Nephron (organoid): ENCODE results near the gene NWD2.

ENCODE experiments used
- H3K27ac Mint-ChIP-seq, 3 experiments: 2 replicates each; pipeline ENCODE4 v1.8.0; 2020; ENCODE audit warnings: mixed read lengths in 3 of 3, mild to moderate bottlenecking in 2 of 3, moderate library complexity in 1 of 3
- H3K27me3 Mint-ChIP-seq: 2 replicates; pipeline ENCODE4 v1.8.0; 2021; ENCODE audit warnings: low read depth, mild to moderate bottlenecking, moderate library complexity, mixed read lengths
- H3K36me3 Mint-ChIP-seq: 2 replicates; pipeline ENCODE4 v1.8.0; 2020; ENCODE audit warnings: low read depth, mixed read lengths
- H3K4me1 Mint-ChIP-seq: 2 replicates; pipeline ENCODE4 v1.8.0; 2020; ENCODE audit warnings: mixed read lengths
- H3K4me3 Mint-ChIP-seq, 3 experiments: 2 replicates each; pipeline ENCODE4 v1.8.0; 2020; ENCODE audit warnings: mild to moderate bottlenecking in 3 of 3, mixed read lengths in 3 of 3, moderate library complexity in 2 of 3
- H3K9me3 Mint-ChIP-seq: 2 replicates; pipeline ENCODE4 v1.8.0; 2020; ENCODE audit warnings: mixed read lengths
- CTCF ChIP-seq, 3 experiments: fragments of 200-600 bp; sonication (generic); IDR thresholded peaks; one replicate each; pipeline ENCODE4 v1.5.0; 2021; ENCODE audit warnings: antibody characterized with exemption in 3 of 3; ENCODE audit not compliant: unreplicated experiment in 3 of 3

NWD2 gene

GRCh38 chr4:37453281-37453998 is 208.9 kb downstream of the NWD2 start:
- Mint-ChIP-seq H3K27me3 (peaks cover 60% of the 10 kb centered on the region), H3K27ac (peak overlapping the region; percentile 18 to 88 (median 85)), H3K9me3 (no peaks in the 10 kb centered on the region), H3K4me3 (peak overlapping the region; percentile 83 to 92 (median 86)), H3K36me3 (no peaks in the 10 kb centered on the region), H3K4me1 (peaks cover 10% of the 10 kb centered on the region)
- peak in 1 of 3 experiments; percentile 7 for TF ChIP-seq CTCF (IDR thresholded peaks at IDR 0.05; ENCODE audit: unreplicated experiment in 3 of 3)

DNA sequence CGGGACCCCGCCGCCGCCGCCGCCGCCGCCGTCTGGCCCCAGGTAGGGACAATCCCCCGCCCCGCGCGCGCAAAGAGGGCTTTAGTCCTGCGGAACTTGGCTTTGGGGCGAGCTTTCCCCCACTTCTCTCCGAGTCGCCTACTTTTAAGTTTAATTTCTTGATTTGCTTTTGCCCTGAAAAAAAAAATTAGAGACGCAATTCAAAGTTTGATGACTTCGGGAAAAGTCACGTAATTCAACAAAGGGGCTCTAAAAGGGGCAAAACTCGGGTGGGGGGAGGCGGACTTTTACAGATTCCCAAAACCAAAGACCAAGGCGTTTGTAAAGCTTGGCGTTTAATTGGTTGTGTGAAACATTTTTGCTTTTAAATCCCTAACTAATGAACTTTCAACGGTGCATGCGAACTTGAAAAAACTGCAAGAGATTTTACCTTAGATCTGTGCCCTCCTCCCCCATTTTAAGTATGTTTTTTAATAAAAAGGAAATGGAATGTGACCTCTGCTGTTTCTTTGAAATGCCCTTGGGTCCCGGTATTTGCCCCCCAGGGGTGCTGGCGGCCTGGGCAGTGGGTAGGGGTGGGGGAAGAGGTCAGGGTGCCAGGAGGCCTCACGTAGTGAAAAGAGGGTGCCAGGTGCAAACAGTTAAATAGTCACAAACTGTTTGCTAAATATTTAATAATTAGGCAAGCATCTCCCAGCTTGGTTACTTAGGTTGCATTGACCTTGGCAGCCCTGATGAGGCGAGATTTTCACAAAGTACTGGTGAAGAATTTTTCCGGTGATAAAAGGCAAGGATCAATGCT is 209.7 kb downstream of the NWD2 start:
- Mint-ChIP-seq H3K9me3 (no peaks in the 10 kb centered on the region), H3K4me3 (peak overlapping the region; percentile 65 to 76 (median 72)), H3K4me1 (peaks cover 10% of the 10 kb centered on the region), H3K36me3 (no peaks in the 10 kb centered on the region), H3K27me3 (peaks cover 67% of the 10 kb centered on the region), H3K27ac (peak overlapping the region in 1 of 3 experiments; percentile 50)
- TF ChIP-seq CTCF (IDR thresholded peaks at IDR 0.05; ENCODE audit: unreplicated experiment in 3 of 3), result no peak

GRCh38 chr4:37455301-37456131 is 211.0 kb downstream of the NWD2 start:
- Mint-ChIP-seq H3K27me3 (peaks cover 59% of the 10 kb centered on the region), H3K36me3 (no peaks in the 10 kb centered on the region), H3K27ac (peak overlapping the region in 2 of 3 experiments; percentile 25 to 50), H3K4me3 (peak overlapping the region; percentile 54 to 76 (median 65)), H3K9me3 (no peaks in the 10 kb centered on the region), H3K4me1 (peaks cover 10% of the 10 kb centered on the region)
- TF ChIP-seq CTCF (IDR thresholded peaks at IDR 0.05; ENCODE audit: unreplicated experiment in 3 of 3), result no peak

DNA sequence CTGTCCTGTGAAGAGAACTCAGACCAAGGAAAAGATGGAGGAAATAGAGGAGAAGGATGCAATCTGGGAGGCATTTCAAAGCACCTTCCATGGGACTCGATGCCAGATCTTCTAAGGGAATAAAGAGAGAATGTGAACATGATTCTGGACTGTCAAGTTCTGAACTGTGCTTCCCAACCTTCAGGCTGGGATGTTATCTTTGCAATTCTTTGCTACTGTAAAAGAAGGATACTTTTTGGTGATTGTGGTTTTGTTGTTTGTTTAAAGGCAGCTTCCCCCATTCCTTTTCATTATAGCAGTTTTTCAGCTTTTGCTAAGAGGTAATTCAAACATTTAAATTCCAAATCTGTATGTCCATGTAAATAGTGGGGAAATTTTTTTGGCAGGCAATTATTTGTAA is 217.3 kb downstream of the NWD2 start:
- no peak for TF ChIP-seq CTCF (IDR thresholded peaks at IDR 0.05; ENCODE audit: unreplicated experiment in 3 of 3)
- H3K36me3 Mint-ChIP-seq, result no peaks in the 10 kb centered on the region
- no peaks in the 10 kb centered on the region for H3K9me3 Mint-ChIP-seq
- peaks cover 15% of the 10 kb centered on the region for H3K27me3 Mint-ChIP-seq
- H3K4me1 Mint-ChIP-seq, result no peaks in the 10 kb centered on the region
- H3K27ac Mint-ChIP-seq, result no peak overlapping the region
- no peak overlapping the region for H3K4me3 Mint-ChIP-seq

DNA sequence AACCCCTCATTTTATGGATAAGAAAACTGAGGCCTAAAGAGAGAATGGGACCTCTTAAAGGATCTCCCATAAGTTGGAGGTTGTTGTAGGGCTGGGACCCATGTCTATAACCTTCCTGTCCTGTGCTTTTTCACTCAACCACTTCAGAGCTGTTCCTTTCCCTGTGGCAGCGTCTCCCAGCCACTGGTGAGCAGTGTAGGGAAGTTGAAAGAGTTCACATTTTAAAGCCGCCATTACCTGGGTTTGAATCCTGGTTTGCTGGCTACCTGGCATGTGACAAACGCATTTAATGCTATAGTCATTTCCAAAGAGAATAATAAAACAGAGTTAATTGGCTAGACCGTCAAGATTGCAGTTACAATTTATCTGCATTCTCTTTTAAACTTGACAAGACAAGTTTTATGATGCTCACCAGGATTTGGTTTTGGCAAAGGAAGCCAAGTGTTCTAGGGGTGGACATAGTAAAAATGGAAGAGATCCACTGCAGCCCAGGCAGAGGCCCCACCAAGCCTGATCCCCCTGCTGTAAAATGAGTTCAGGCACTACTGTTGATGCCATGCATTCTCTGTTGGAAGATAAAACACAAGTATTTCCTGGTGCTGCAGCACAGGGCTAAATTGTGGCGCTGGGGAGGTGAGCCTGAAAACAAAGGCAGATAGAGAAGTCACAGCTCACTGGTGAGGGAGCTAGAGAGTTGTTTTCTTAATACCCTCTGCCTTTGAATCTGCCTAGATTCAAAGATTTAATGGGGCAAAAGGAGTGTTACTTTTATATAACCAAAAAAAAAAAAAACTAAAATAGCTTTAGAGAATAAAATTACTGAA is 218.7 kb downstream of the NWD2 start:
- no peaks in the 10 kb centered on the region for H3K9me3 Mint-ChIP-seq
- TF ChIP-seq CTCF (IDR thresholded peaks at IDR 0.05; ENCODE audit: unreplicated experiment in 3 of 3), result no peak

More for the DNA sequence above, 218.7 kb downstream of the NWD2 start:
- Mint-ChIP-seq H3K27ac (no peak overlapping the region), H3K4me3 (no peak overlapping the region), H3K4me1 (no peaks in the 10 kb centered on the region), H3K27me3 (peaks cover 11% of the 10 kb centered on the region), H3K36me3 (no peaks in the 10 kb centered on the region)
